HL-60 (cell line): Measurements from ENCODE around the gene RUNX2.
A peak's percentile ranks its signal among the peaks of the same experiment; 100 is the strongest.

Experiments
- DNase-seq, 2 experiments: peaks; one replicate each; pipeline ENCODE4 v3.0.0-alpha.2; 2010 to 2020; ENCODE audit warnings: low read depth in 1 of 2, low spot score in 1 of 2
- H3K27ac ChIP-seq: fragments of 250-450 bp; sonication (Bioruptor Pico); replicated peaks from 2 replicates; pipeline ENCODE4 v1.5.1; 2020; ENCODE audit warnings: mild to moderate bottlenecking, moderate library complexity
- H3K27me3 ChIP-seq: fragments of 250-450 bp; sonication (Bioruptor Pico); 2 replicates; pipeline ENCODE4 v1.5.1; 2021; ENCODE audit warnings: mild to moderate bottlenecking, moderate library complexity; ENCODE audit not compliant: insufficient read depth, poor library complexity, severe bottlenecking
- H3K4me3 ChIP-seq: replicated peaks from 2 replicates; pipeline ENCODE4 v1.5.1; 2011; ENCODE audit warnings: mild to moderate bottlenecking, control low read depth, low read length; ENCODE audit not compliant: insufficient read depth
- CTCF ChIP-seq: IDR thresholded peaks from one replicate; pipeline ENCODE4 v1.5.1; 2011; ENCODE audit warnings: low read length, control low read depth, inconsistent platforms; ENCODE audit not compliant: insufficient read depth
- GABPA ChIP-seq: IDR thresholded peaks from 2 replicates; pipeline ENCODE4 v1.6.1; 2012; ENCODE audit warnings: low read depth
- POLR2AphosphoS5 ChIP-seq: IDR thresholded peaks from 2 replicates; pipeline ENCODE4 v1.6.1; 2012; ENCODE audit warnings: low read depth
- REST ChIP-seq: IDR thresholded peaks from 2 replicates; pipeline ENCODE4 v1.6.1; 2012; ENCODE audit warnings: low read depth; ENCODE audit not compliant: insufficient replicate concordance
- SPI1 ChIP-seq: IDR thresholded peaks from 2 replicates; pipeline ENCODE4 v1.6.1; 2012; ENCODE audit warnings: low read depth, mild to moderate bottlenecking, borderline replicate concordance

The RUNX2 gene

GRCh38 chr6:45476341-45476740 is 148.2 kb downstream of the RUNX2 start:
- DNase-seq: no peak
- Histone ChIP-seq H3K27me3 (no peaks in the 10 kb centered on the region), H3K4me3 (no peak overlapping the region), H3K27ac (no peak overlapping the region)
- TF ChIP-seq CTCF (no peak), POLR2AphosphoS5 (no peak), REST (no peak)

GRCh38 chr6:45477278-45477677 is 149.1 kb downstream of the RUNX2 start:
- TF ChIP-seq REST (no peak), SPI1 (no peak), GABPA (no peak), CTCF (no peak), POLR2AphosphoS5 (no peak)
- DNase-seq: no peak
- no peaks in the 10 kb centered on the region for H3K27me3 ChIP-seq
- peak overlapping the region; percentile 66 for H3K27ac ChIP-seq
- no peak overlapping the region for H3K4me3 ChIP-seq

- no peak for DNase-seq
- Histone ChIP-seq H3K4me3 (no peak overlapping the region), H3K27ac (peak overlapping the region; percentile 66), H3K27me3 (no peaks in the 10 kb centered on the region)
- TF ChIP-seq GABPA: no peak
- TF ChIP-seq CTCF: no peak
- TF ChIP-seq SPI1: no peak
- TF ChIP-seq REST: no peak
- no peak for TF ChIP-seq POLR2AphosphoS5
Measured at GRCh38 chr6:45477790-45478189, 149.7 kb downstream of the RUNX2 start.
